PC-3 (cell line): ENCODE measurements around the gene RCAN1.

Experiments used
- EZH2 ChIP-seq: fragments of 300-600 bp; sonication (generic); IDR thresholded peaks from one replicate; pipeline ENCODE4 v1.6.1; 2017; ENCODE audit warnings: antibody characterized with exemption, mild to moderate bottlenecking, low read length; ENCODE audit not compliant: unreplicated experiment
- TF ChIP-seq, protein P1 (sequence below): fragments of 300-600 bp; sonication (generic); conservative IDR thresholded peaks from 2 replicates; pipeline ENCODE4 v1.5.1; 2017; ENCODE audit warnings: antibody characterized with exemption, low read depth, mild to moderate bottlenecking, low read length

DNA sequence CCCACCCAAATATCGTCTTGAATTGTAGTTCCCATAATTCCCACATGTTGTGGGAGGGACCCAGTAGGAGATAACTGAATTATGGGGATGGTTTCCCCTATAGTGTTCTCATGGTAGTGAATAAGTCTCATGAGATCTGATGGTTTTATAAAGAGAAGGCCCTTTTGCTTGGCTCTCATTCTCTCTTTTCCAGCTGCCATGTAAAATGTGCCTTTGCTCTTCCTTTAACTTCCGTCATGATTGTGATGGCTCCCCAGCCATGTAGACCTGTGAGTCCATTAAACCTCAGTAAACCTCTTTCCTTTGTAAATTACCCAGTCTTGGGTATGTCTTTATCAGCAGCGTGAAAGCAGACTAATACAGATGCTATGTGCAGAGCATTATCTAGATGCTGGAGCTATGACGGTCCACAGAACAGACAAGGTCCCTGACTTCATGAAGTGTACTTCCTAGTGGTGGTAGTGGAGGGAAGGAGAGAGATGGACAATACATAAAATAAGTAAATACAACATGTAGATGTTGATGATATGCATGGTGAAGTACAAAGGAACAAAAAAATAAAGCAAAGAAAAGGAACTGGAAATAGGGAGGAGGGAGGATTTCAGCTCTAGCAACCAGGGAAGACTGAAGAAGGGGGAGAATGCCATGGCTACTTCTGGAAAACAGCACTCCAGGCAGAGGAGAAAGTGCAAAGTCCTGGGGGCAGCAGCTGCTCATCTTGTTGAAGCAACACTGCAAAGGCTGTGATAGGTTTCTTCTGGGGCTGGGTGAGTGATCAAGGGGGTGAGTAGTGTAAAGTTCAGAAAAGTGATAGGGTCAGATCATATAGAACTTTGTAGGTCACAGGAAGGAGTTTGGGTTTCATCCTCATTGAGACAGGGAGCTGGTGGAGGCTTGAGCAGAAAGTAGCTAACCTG lies 6.8 kb upstream of the RCAN1 start:
- TF ChIP-seq, protein P1, sequence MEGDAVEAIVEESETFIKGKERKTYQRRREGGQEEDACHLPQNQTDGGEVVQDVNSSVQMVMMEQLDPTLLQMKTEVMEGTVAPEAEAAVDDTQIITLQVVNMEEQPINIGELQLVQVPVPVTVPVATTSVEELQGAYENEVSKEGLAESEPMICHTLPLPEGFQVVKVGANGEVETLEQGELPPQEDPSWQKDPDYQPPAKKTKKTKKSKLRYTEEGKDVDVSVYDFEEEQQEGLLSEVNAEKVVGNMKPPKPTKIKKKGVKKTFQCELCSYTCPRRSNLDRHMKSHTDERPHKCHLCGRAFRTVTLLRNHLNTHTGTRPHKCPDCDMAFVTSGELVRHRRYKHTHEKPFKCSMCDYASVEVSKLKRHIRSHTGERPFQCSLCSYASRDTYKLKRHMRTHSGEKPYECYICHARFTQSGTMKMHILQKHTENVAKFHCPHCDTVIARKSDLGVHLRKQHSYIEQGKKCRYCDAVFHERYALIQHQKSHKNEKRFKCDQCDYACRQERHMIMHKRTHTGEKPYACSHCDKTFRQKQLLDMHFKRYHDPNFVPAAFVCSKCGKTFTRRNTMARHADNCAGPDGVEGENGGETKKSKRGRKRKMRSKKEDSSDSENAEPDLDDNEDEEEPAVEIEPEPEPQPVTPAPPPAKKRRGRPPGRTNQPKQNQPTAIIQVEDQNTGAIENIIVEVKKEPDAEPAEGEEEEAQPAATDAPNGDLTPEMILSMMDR = no peak
- no peak for TF ChIP-seq EZH2
